ENCODE data around the gene ADAMTS16. TPM values are rescaled to one million over a fixed set of nuclear protein-coding genes. Genes with fewer than 3 reads are reported as not detected.

ADAMTS16 gene
- total RNA-seq, 1 donor from 2014 or later: 0.62 TPM

GRCh38 chr5:5317976-5318375 is 177.8 kb downstream of the ADAMTS16 start:
- DNase-seq: no peak

GRCh38 chr5:5318426-5319190 is 178.5 kb downstream of the ADAMTS16 start:
- DNase-seq: no peak

GRCh38 chr5:5320062-5320805 is 180.1 kb downstream of the ADAMTS16 start:
- DNase-seq: no peak

GRCh38 chr5:5321137-5321536 is 181.0 kb downstream of the ADAMTS16 start:
- no peak for DNase-seq

- DNase-seq: no peak
Observed at GRCh38 chr5:5323551-5323950, 183.4 kb downstream of the ADAMTS16 start.

- DNase-seq: no peak
Observed at GRCh38 chr5:5326115-5326758, 186.1 kb downstream of the ADAMTS16 start.

- DNase-seq: no peak
Observed at GRCh38 chr5:5327126-5327525, 187.0 kb downstream of the ADAMTS16 start.

GRCh38 chr5:5330728-5331452 is 190.8 kb downstream of the ADAMTS16 start:
- no peak for DNase-seq

GRCh38 chr5:5331848-5332247 is 191.7 kb downstream of the ADAMTS16 start:
- DNase-seq: no peak

GRCh38 chr5:5332287-5332686 is 192.2 kb downstream of the ADAMTS16 start:
- no peak for DNase-seq

GRCh38 chr5:5335107-5335506 is 195.0 kb downstream of the ADAMTS16 start:
- DNase-seq: no peak

GRCh38 chr5:5335700-5336264 is 195.7 kb downstream of the ADAMTS16 start:
- DNase-seq: no peak

- no peak for DNase-seq
Observed at GRCh38 chr5:5339257-5339656, 199.1 kb downstream of the ADAMTS16 start.

GRCh38 chr5:5340206-5340729 is 200.1 kb downstream of the ADAMTS16 start:
- DNase-seq: peak; percentile 33

- no peak for DNase-seq
Observed at GRCh38 chr5:5341531-5342292, 201.6 kb downstream of the ADAMTS16 start.

GRCh38 chr5:5342784-5343183 is 202.7 kb downstream of the ADAMTS16 start:
- DNase-seq: no peak

GRCh38 chr5:5343568-5343967 is 203.4 kb downstream of the ADAMTS16 start:
- no peak for DNase-seq

GRCh38 chr5:5344051-5344571 is 204.0 kb downstream of the ADAMTS16 start:
- no peak for DNase-seq

- DNase-seq: no peak
Observed at GRCh38 chr5:5344606-5345005, 204.5 kb downstream of the ADAMTS16 start.

GRCh38 chr5:5347442-5347841 is 207.3 kb downstream of the ADAMTS16 start:
- no peak for DNase-seq

GRCh38 chr5:5348135-5348534 is 208.0 kb downstream of the ADAMTS16 start:
- DNase-seq: no peak

All from occipital lobe (tissue), 2 donors.